ENCODE data around the gene MELK. TPM values are rescaled to one million over a fixed set of nuclear protein-coding genes. Genes with fewer than 3 reads are reported as not detected.
"Not testable (repeated sequence)": the region's sequence is repeated elsewhere in the genome, so short reads cannot be mapped to it uniquely, and the experiment has no call there.

The MELK gene
- total RNA-seq (under 1 TPM in 3 of 4 donors, not detected in 1; 0.15 to 0.42 (median 0.17) TPM), polyA plus RNA-seq (under 1 TPM in 2 of 3 donors, not detected in 1; 0.18 to 0.21 TPM)
- long read RNA-seq, donor 1 = 0 reads
- long read RNA-seq, donor 2 = 0 reads

DNA sequence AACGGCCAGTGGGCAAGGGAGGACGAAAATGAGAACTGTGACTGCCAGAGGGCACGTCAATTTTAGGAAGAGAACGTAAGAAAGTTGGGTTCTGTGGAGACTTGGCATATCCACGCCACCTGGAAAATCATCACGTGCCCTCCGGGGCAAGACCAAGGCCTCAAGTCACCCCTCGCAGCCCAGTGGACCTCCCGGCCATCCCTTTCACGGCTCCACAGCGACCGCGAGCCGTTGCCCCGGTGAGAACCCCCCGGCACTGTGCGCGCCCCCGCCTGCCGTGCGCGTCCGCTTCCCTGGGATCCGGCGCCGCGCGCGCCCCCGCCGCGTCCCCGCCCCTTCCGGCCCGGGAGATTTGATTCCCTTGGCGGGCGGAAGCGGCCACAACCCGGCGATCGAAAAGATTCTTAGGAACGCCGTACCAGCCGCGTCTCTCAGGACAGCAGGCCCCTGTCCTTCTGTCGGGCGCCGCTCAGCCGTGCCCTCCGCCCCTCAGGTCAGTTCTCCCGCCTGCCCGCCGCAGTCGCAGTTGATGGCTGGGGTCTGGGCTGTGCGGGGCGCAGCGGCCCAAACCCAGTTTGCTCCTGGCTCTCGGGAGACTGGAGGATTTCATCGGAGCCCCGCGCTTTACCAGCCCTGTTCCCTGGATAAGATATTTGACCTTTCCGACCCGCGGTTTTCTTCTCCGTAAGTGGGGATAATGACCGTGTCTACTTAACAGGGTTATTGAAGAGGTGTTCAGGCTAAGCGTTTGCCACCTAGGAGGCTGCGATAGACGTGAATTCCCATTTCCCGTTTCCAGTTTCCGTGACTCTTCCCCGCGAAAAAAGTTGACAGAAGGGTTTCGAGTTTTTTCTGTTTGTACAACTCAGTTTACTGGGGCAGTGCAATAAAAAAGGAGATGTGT, at the start of gene MELK:
TSS of gene MELK (plus strand) at position 381 of the 904 bp plus-strand sequence. CDS start 8,787 bp downstream, outside the sequence.
- H3K9me3 ChIP-seq = no peaks in the 10 kb centered on the region
- H3K4me1 ChIP-seq = peaks cover 11% of the 10 kb centered on the region
- H3K27me3 ChIP-seq (ENCODE audit: insufficient read depth in 3 of 3, low read length in 2 of 3) = no peaks in the 10 kb centered on the region
- WGBS, 3 donors = 0 to 1% (median 0%) methylated on average over 71 to 74 of the region's 74 CpGs
- ATAC-seq (peak; percentile 94 to 100 (median 98)), DNase-seq (peak; percentile 86 to 88)
- no peaks in the 10 kb centered on the region for H3K36me3 ChIP-seq (ENCODE audit: insufficient read depth in 1 of 2, low read depth in 1 of 2)
- peak within 1 kb of the TSS; percentile 32 for H3K27ac ChIP-seq
- TF ChIP-seq, protein P1, sequence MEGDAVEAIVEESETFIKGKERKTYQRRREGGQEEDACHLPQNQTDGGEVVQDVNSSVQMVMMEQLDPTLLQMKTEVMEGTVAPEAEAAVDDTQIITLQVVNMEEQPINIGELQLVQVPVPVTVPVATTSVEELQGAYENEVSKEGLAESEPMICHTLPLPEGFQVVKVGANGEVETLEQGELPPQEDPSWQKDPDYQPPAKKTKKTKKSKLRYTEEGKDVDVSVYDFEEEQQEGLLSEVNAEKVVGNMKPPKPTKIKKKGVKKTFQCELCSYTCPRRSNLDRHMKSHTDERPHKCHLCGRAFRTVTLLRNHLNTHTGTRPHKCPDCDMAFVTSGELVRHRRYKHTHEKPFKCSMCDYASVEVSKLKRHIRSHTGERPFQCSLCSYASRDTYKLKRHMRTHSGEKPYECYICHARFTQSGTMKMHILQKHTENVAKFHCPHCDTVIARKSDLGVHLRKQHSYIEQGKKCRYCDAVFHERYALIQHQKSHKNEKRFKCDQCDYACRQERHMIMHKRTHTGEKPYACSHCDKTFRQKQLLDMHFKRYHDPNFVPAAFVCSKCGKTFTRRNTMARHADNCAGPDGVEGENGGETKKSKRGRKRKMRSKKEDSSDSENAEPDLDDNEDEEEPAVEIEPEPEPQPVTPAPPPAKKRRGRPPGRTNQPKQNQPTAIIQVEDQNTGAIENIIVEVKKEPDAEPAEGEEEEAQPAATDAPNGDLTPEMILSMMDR (IDR thresholded peaks at IDR 0.05) = no peak
- intact Hi-C loops (cut with DNase I) = no loop called here
- peak within 1 kb of the TSS; percentile 97 for H3K4me3 ChIP-seq

DNA sequence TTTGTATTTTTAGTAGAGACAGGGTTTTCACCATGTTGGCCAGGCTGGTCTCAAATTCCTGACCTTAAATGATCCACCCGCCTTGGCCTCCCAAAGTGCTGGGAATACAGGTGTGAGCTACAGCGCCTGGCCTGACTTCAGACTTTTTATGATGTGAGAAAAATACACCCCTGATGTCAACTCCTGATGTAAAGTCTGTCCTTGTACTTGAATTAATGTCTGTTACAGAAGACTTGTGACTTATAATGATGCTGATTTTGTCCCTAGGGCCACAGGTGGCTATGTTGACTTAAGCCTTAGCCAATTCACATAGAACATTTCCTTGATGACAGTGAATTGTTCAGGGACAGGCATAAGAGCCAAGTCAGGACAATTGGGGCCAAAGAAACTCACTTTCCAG, 42.5 kb upstream of the MELK start:
- WGBS, 3 donors = 76 to 85% (median 81%) methylated on average over 2 of the region's 2 CpGs
- TF ChIP-seq, protein P1 (IDR thresholded peaks at IDR 0.05) = no peak
- ATAC-seq (no peak), DNase-seq (no peak)
- intact Hi-C loops (cut with DNase I) = no loop called here
- H3K4me1 ChIP-seq = no peaks in the 10 kb centered on the region
- H3K36me3 ChIP-seq (ENCODE audit: insufficient read depth in 1 of 2, low read depth in 1 of 2) = no peaks in the 10 kb centered on the region
- H3K4me3 ChIP-seq = no peak overlapping the region
- no peaks in the 10 kb centered on the region for H3K9me3 ChIP-seq
- H3K27ac ChIP-seq = no peak overlapping the region
- H3K27me3 ChIP-seq (ENCODE audit: insufficient read depth in 3 of 3, low read length in 2 of 3) = no peaks in the 10 kb centered on the region

DNA sequence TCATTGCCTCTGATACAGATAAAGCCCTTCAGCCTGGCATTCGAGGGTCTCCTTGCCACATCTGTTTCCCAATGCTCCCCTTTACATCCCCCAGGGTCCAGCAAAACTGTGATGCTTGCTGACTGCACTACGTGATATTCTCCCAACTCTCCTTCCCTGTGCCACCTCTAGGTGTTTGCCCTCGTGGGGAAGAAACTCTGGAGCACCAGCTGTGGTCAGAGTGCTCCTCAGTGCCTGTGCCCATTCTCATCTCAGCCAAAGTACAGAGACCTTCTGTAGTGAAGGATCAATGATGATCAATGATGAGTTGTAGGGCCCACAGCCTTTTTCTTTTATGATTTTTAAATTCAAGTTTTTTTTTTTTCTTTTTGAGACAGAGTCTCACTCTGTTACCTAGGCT, 40.3 kb upstream of the MELK start:
- H3K9me3 ChIP-seq = no peaks in the 10 kb centered on the region

DNA sequence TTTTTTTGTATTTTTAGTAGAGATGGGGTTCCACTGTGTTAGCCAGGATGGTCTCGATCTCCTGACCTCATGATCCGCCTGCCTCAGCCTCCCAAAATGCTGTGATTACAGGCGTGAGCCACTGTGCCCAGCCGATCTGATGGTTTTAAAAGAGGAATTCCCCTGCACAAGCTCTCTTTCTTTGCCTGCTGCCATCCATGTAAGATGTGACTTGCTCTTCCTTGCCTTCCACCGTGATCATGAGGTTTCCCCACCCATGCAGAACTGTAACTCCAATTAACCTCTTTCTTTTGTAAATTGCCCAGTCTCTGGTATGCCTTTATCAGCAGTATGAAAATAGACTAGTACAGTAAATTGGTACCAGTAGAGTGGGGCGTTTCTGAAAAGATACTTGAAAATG, 39.0 kb upstream of the MELK start:
- H3K4me3 ChIP-seq; H3K27me3 ChIP-seq (ENCODE audit: insufficient read depth in 3 of 3, low read length in 2 of 3); H3K36me3 ChIP-seq (ENCODE audit: insufficient read depth in 1 of 2, low read depth in 1 of 2); H3K9me3 ChIP-seq; ATAC-seq; H3K4me1 ChIP-seq; DNase-seq; intact Hi-C loops (cut with DNase I); H3K27ac ChIP-seq: not testable (repeated sequence)
- WGBS, 3 donors = 81 to 84% (median 83%) methylated on average over 6 of the region's 6 CpGs

More for the DNA sequence above, 40.3 kb upstream of the MELK start:
- WGBS, 3 donors = 56 to 61% (median 58%) methylated on average over 3 of the region's 3 CpGs
- TF ChIP-seq, protein P1 (IDR thresholded peaks at IDR 0.05) = no peak
- Histone ChIP-seq H3K36me3 (ENCODE audit: insufficient read depth in 1 of 2, low read depth in 1 of 2) (no peaks in the 10 kb centered on the region), H3K27me3 (ENCODE audit: insufficient read depth in 3 of 3, low read length in 2 of 3) (no peaks in the 10 kb centered on the region), H3K27ac (no peak overlapping the region), H3K4me3 (no peak overlapping the region), H3K4me1 (no peaks in the 10 kb centered on the region)
- no peak for DNase-seq
- intact Hi-C loops (cut with DNase I) = no loop called here
- no peak for ATAC-seq

DNA sequence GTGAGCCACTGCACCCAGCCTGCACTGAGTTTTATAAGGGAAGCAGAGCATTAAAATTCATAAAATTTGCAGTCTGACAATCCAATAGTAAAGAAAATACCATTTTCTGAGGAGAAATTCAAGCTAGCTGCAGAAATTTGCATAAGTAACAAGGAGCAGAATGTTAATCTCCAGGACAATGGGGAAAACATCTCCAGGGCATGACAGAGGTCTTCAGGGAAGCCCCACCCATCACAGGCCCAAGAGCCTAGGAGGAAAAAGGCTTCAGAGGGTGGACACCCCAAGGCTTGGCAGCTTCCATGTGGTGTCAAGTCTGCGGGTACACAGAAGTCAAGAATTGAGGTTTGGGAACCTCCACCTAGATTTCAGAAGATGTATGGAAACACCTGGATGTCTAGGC, 37.6 kb upstream of the MELK start:
- no peaks in the 10 kb centered on the region for H3K9me3 ChIP-seq
- H3K4me1 ChIP-seq = no peaks in the 10 kb centered on the region
- intact Hi-C loops (cut with DNase I) = no loop called here
- no peak for DNase-seq
- TF ChIP-seq, protein P1 (IDR thresholded peaks at IDR 0.05) = no peak
- no peaks in the 10 kb centered on the region for H3K36me3 ChIP-seq (ENCODE audit: insufficient read depth in 1 of 2, low read depth in 1 of 2)
- H3K27ac ChIP-seq = no peak overlapping the region
- no peak overlapping the region for H3K4me3 ChIP-seq
- ATAC-seq = no peak
- 91 to 100% (median 95%) methylated on average over 1 of the region's 1 CpG for WGBS, 3 donors
- no peaks in the 10 kb centered on the region for H3K27me3 ChIP-seq (ENCODE audit: insufficient read depth in 3 of 3, low read length in 2 of 3)
